ENCODE measurements around the gene LZTFL1. TPM values are rescaled to one million over a fixed set of nuclear protein-coding genes. Genes with fewer than 3 reads are reported as not detected.

The LZTFL1 gene
- total RNA-seq, 2 experiments from 2014 or later, result 8.0 to 8.4 TPM

DNA sequence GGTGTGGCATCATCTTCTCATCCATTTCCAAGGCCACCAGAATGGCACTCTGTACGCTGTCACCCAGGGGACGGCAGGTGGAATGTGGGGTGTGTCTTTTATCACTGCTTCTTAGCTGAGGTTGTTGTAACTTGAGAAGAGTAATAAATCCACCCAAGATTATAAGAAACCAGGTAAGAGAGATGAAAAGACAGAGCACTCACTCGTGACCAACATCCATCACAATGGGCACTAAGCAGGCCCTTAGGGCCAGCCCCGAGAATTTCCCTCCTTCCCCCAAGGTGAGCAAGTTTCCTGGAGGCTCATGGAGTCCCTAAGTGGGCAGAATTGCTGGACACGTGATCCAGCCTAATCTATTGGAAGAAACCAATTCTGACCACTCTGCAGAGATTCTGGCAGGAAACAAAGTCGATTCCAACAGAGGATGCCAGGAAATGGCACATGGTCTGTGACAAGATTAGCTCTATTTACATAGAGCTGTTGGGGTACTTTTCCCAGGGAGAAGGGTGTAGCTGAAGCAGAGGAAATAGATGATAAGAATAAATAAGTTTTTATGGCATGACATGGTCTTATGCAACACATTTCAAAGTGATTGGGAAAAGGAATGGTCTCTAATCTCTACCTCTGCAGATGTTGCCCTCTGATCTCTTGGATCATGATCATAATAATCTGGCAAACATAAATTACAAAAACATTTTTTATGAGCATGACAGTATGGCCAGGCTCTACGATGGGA is 68.0 kb downstream of the LZTFL1 start:
- no peak overlapping the region for H3K4me3 Mint-ChIP-seq
- H3K36me3 Mint-ChIP-seq, result no peaks in the 10 kb centered on the region
- no peak for ATAC-seq (ENCODE audit: low read depth)
- DNase-seq, result no peak
- H3K27me3 Mint-ChIP-seq, result peaks cover 45% of the 10 kb centered on the region
- peaks cover 16% of the 10 kb centered on the region for H3K4me1 Mint-ChIP-seq
- POLR2A ChIA-PET, result no interaction called here
- no peaks in the 10 kb centered on the region for H3K9me3 Mint-ChIP-seq
- no peak overlapping the region for H3K27ac Mint-ChIP-seq

Other genes starting within 250 kb of the LZTFL1 start
- 10 to 100 TPM; 47.3 to 47.5 TPM for gene LIMD1, start 247.4 kb downstream of the LZTFL1 start, total RNA-seq
- gene SACM1L, start 152.7 kb downstream of the LZTFL1 start, total RNA-seq, result 10 to 100 TPM; 89.8 to 91.6 TPM
- gene SLC6A20, start 45.6 kb downstream of the LZTFL1 start, total RNA-seq, result not detected
- gene CCR9, start 44.4 kb upstream of the LZTFL1 start, total RNA-seq, result 10 to 100 TPM; 19.4 to 21.6 TPM
- 10 to 100 TPM; 12.4 to 13.5 TPM for gene CXCR6, start 101.3 kb upstream of the LZTFL1 start, total RNA-seq
- 10 to 100 TPM; 37.9 to 39.1 TPM for gene FYCO1, start 153.7 kb upstream of the LZTFL1 start, total RNA-seq
- gene XCR1, start 185.4 kb upstream of the LZTFL1 start, total RNA-seq, result not detected